ENCODE measurements around the gene RPL27.

RPL27 gene

GRCh38 chr17:43042025-43042628 is 43.9 kb downstream of the RPL27 start:
- no peak for FAIRE-seq
- no peak for TF ChIP-seq POLR2A (IDR thresholded peaks at IDR 0.05; ENCODE audit: low read depth, low read length)
- TF ChIP-seq POLR2AphosphoS5 (IDR thresholded peaks at IDR 0.05; ENCODE audit: low read depth, low read length), result no peak
- TF ChIP-seq TAF1 (IDR thresholded peaks at IDR 0.05; ENCODE audit: borderline replicate concordance, low read depth, low read length), result no peak
- no peak for DNase-seq (ENCODE audit: insufficient read length)

GRCh38 chr17:43043307-43043706 is 45.1 kb downstream of the RPL27 start:
- TF ChIP-seq TAF1 (IDR thresholded peaks at IDR 0.05; ENCODE audit: borderline replicate concordance, low read depth, low read length), result no peak
- TF ChIP-seq POLR2AphosphoS5 (IDR thresholded peaks at IDR 0.05; ENCODE audit: low read depth, low read length), result no peak
- TF ChIP-seq POLR2A (IDR thresholded peaks at IDR 0.05; ENCODE audit: low read depth, low read length), result no peak
- FAIRE-seq (no peak), DNase-seq (ENCODE audit: insufficient read length) (no peak)

GRCh38 chr17:43044024-43044423 is 45.8 kb downstream of the RPL27 start:
- TF ChIP-seq TAF1 (IDR thresholded peaks at IDR 0.05; ENCODE audit: borderline replicate concordance, low read depth, low read length), result no peak
- no peak for TF ChIP-seq POLR2A (IDR thresholded peaks at IDR 0.05; ENCODE audit: low read depth, low read length)
- TF ChIP-seq POLR2AphosphoS5 (IDR thresholded peaks at IDR 0.05; ENCODE audit: low read depth, low read length), result no peak
- no peak for FAIRE-seq

GRCh38 chr17:43051969-43052368 is 53.8 kb downstream of the RPL27 start:
- no peak for TF ChIP-seq POLR2AphosphoS5 (IDR thresholded peaks at IDR 0.05; ENCODE audit: low read depth, low read length)
- no peak for TF ChIP-seq TAF1 (IDR thresholded peaks at IDR 0.05; ENCODE audit: borderline replicate concordance, low read depth, low read length)
- no peak for TF ChIP-seq POLR2A (IDR thresholded peaks at IDR 0.05; ENCODE audit: low read depth, low read length)
- no peak for DNase-seq (ENCODE audit: insufficient read length)
- FAIRE-seq, result no peak

More at GRCh38 chr17:43044024-43044423, 45.8 kb downstream of the RPL27 start:
- no peak for DNase-seq (ENCODE audit: insufficient read length)
